ENCODE data around the gene TBC1D20. TPM values are rescaled to one million over a fixed set of nuclear protein-coding genes. Genes with fewer than 3 reads are reported as not detected.

Gene TBC1D20
- total RNA-seq, 1 donor: 64.8 TPM

GRCh38 chr20:496126-496696 lies 33.9 kb upstream of the TBC1D20 start:
- Histone ChIP-seq H2AFZ (ENCODE audit: low read length) (no peak overlapping the region), H3K4me2 (ENCODE audit: insufficient read depth, low read length) (no peak overlapping the region), H3K27me3 (ENCODE audit: insufficient read depth, low read length) (no peaks in the 10 kb centered on the region), H3K4me1 (ENCODE audit: insufficient read depth, low read length) (peaks cover 3% of the 10 kb centered on the region), H3K27ac (ENCODE audit: low read depth, low read length) (peak overlapping the region; percentile 45), H3K9me3 (ENCODE audit: low read depth, low read length) (no peaks in the 10 kb centered on the region), H3K36me3 (ENCODE audit: insufficient read depth, low read length) (peaks cover 83% of the 10 kb centered on the region), H3K79me2 (ENCODE audit: insufficient read depth, low read length) (no peaks in the 10 kb centered on the region), H3K4me3 (ENCODE audit: insufficient read depth, low read length) (no peak overlapping the region), H4K20me1 (ENCODE audit: insufficient read depth, low read length) (peaks cover 5% of the 10 kb centered on the region)
- no peak for TF ChIP-seq CTCF (IDR thresholded peaks at IDR 0.05; ENCODE audit: extremely low read depth, low read depth, low read length)
- DNase-seq (ENCODE audit: insufficient read length, low spot score, missing footprints): no peak

DNA sequence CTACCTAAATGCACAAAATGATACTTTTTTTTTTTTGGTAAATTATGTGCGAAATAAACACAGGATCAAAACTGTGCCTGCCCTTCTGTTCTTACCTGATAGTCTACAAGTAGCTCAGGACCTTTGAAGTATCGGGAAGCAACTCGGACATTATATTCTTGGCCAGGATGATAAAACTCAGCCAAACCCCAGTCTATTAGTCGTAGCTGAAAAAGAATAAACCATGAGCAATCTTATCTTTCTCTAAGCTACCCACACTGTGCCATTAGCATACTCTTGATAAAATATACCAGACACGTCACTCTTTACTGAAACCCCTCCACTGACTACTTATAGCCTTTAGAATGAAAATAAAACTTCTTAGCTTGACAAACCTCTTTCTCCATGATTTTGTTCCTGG lies 29.8 kb upstream of the TBC1D20 start:
- Histone ChIP-seq H3K4me3 (ENCODE audit: insufficient read depth, low read length) (no peak overlapping the region), H3K27ac (ENCODE audit: low read depth, low read length) (no peak overlapping the region), H4K20me1 (ENCODE audit: insufficient read depth, low read length) (peaks cover 5% of the 10 kb centered on the region), H3K9me3 (ENCODE audit: low read depth, low read length) (no peaks in the 10 kb centered on the region), H3K36me3 (ENCODE audit: insufficient read depth, low read length) (peaks cover 82% of the 10 kb centered on the region), H2AFZ (ENCODE audit: low read length) (no peak overlapping the region), H3K4me2 (ENCODE audit: insufficient read depth, low read length) (no peak overlapping the region), H3K4me1 (ENCODE audit: insufficient read depth, low read length) (peaks cover 3% of the 10 kb centered on the region), H3K27me3 (ENCODE audit: insufficient read depth, low read length) (no peaks in the 10 kb centered on the region), H3K79me2 (ENCODE audit: insufficient read depth, low read length) (no peaks in the 10 kb centered on the region)
- no peak for DNase-seq (ENCODE audit: insufficient read length, low spot score, missing footprints)
- no peak for TF ChIP-seq CTCF (IDR thresholded peaks at IDR 0.05; ENCODE audit: extremely low read depth, low read depth, low read length)

GRCh38 chr20:487655-488054 lies 25.3 kb upstream of the TBC1D20 start:
- Histone ChIP-seq H4K20me1 (ENCODE audit: insufficient read depth, low read length) (peaks cover 3% of the 10 kb centered on the region), H3K27me3 (ENCODE audit: insufficient read depth, low read length) (no peaks in the 10 kb centered on the region), H3K79me2 (ENCODE audit: insufficient read depth, low read length) (no peaks in the 10 kb centered on the region), H3K27ac (ENCODE audit: low read depth, low read length) (no peak overlapping the region), H3K4me3 (ENCODE audit: insufficient read depth, low read length) (no peak overlapping the region), H3K9me3 (ENCODE audit: low read depth, low read length) (no peaks in the 10 kb centered on the region), H3K4me2 (ENCODE audit: insufficient read depth, low read length) (no peak overlapping the region), H3K4me1 (ENCODE audit: insufficient read depth, low read length) (no peaks in the 10 kb centered on the region), H2AFZ (ENCODE audit: low read length) (no peak overlapping the region), H3K36me3 (ENCODE audit: insufficient read depth, low read length) (peaks cover 81% of the 10 kb centered on the region)
- TF ChIP-seq CTCF (IDR thresholded peaks at IDR 0.05; ENCODE audit: extremely low read depth, low read depth, low read length): no peak
- DNase-seq (ENCODE audit: insufficient read length, low spot score, missing footprints): no peak

- Histone ChIP-seq H4K20me1 (ENCODE audit: insufficient read depth, low read length) (peaks cover 12% of the 10 kb centered on the region), H3K27me3 (ENCODE audit: insufficient read depth, low read length) (no peaks in the 10 kb centered on the region), H3K27ac (ENCODE audit: low read depth, low read length) (no peak overlapping the region), H3K4me3 (ENCODE audit: insufficient read depth, low read length) (no peak overlapping the region), H3K36me3 (ENCODE audit: insufficient read depth, low read length) (peaks cover 69% of the 10 kb centered on the region), H3K9me3 (ENCODE audit: low read depth, low read length) (no peaks in the 10 kb centered on the region), H2AFZ (ENCODE audit: low read length) (no peak overlapping the region), H3K79me2 (ENCODE audit: insufficient read depth, low read length) (no peaks in the 10 kb centered on the region), H3K4me2 (ENCODE audit: insufficient read depth, low read length) (no peak overlapping the region), H3K4me1 (ENCODE audit: insufficient read depth, low read length) (peaks cover 11% of the 10 kb centered on the region)
- no peak for TF ChIP-seq CTCF (IDR thresholded peaks at IDR 0.05; ENCODE audit: extremely low read depth, low read depth, low read length)
- no peak for DNase-seq (ENCODE audit: insufficient read length, low spot score, missing footprints)
Observed at GRCh38 chr20:483815-484644, 21.7 kb upstream of the TBC1D20 start.
